Measurements from ENCODE around the gene UBL4B.

UBL4B gene

GRCh38 chr1:110123224-110123623, 11.0 kb downstream of the UBL4B start:
- TF ChIP-seq CTCF (IDR thresholded peaks at IDR 0.05; ENCODE audit: low read depth, low read length) = no peak
- H3K4me3 ChIP-seq (ENCODE audit: low read depth, low read length) = no peak overlapping the region
- in situ Hi-C loops (cut with HindIII; ENCODE audit: low sequenced_read_pairs) = no loop called here
- no peak for DNase-seq (ENCODE audit: low read depth, low spot score)

GRCh38 chr1:110125810-110126209, 13.6 kb downstream of the UBL4B start:
- in situ Hi-C loops (cut with HindIII; ENCODE audit: low sequenced_read_pairs) = no loop called here
- DNase-seq (ENCODE audit: low read depth, low spot score) = no peak
- no peak overlapping the region for H3K4me3 ChIP-seq (ENCODE audit: low read depth, low read length)
- TF ChIP-seq CTCF (IDR thresholded peaks at IDR 0.05; ENCODE audit: low read depth, low read length) = no peak

DNA sequence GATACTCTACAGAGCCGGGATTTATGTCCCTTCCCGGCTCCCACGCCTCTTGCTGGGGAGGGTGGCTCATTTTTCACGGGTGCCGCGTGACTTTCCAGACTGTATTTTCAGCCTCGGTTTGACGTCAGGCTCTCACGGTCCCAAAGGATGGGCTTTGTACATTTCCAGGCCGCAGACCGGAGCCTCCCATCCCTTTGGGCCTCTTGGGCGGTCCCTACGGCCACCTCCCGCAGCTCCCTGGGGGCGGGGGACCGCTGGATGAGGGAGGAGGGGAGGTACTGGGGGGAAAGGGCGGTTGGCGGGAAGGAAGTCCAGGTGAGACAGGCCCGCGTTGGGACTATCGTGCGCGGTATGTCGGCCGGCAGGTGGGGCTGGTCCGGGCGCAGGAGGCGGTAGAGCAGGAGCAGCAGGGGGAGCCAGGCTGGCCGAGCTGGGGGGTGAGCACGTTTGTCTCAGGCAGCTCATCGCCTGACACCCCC, 17.9 kb downstream of the UBL4B start:
- DNase-seq (ENCODE audit: low read depth, low spot score) = no peak
- in situ Hi-C loops (cut with HindIII; ENCODE audit: low sequenced_read_pairs) = no loop called here
- H3K4me3 ChIP-seq (ENCODE audit: low read depth, low read length) = no peak overlapping the region
- no peak for TF ChIP-seq CTCF (IDR thresholded peaks at IDR 0.05; ENCODE audit: low read depth, low read length)

GRCh38 chr1:110130989-110131388, 18.7 kb downstream of the UBL4B start:
- no peak for TF ChIP-seq CTCF (IDR thresholded peaks at IDR 0.05; ENCODE audit: low read depth, low read length)
- no peak overlapping the region for H3K4me3 ChIP-seq (ENCODE audit: low read depth, low read length)
- no peak for DNase-seq (ENCODE audit: low read depth, low spot score)
- in situ Hi-C loops (cut with HindIII; ENCODE audit: low sequenced_read_pairs) = no loop called here

DNA sequence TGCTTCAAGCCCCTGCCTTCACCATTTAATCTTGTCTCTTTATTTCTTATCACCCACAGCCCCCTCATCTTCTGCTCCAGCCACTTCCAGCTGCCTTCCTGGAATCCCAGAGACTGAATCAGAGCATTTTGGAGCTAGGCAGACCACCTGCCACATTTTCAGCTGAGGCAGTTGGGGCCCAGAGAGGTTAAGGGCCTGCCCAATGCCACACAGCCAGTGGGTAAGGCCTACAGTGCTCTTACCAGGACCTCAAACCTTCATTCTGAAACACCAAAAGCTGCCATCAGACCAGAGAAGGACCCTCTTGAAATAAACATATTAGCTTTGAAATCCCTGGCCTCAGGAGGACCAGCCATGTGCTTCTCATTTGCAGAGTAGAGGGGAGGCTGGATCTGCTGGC, 20.4 kb downstream of the UBL4B start:
- TF ChIP-seq CTCF (IDR thresholded peaks at IDR 0.05; ENCODE audit: low read depth, low read length) = no peak
- no peak for DNase-seq (ENCODE audit: low read depth, low spot score)
- H3K4me3 ChIP-seq (ENCODE audit: low read depth, low read length) = no peak overlapping the region
- in situ Hi-C loops (cut with HindIII; ENCODE audit: low sequenced_read_pairs) = no loop called here

GRCh38 chr1:110133436-110133835, 21.2 kb downstream of the UBL4B start:
- in situ Hi-C loops (cut with HindIII; ENCODE audit: low sequenced_read_pairs) = no loop called here
- H3K4me3 ChIP-seq (ENCODE audit: low read depth, low read length) = no peak overlapping the region
- DNase-seq (ENCODE audit: low read depth, low spot score) = no peak
- no peak for TF ChIP-seq CTCF (IDR thresholded peaks at IDR 0.05; ENCODE audit: low read depth, low read length)

DNA sequence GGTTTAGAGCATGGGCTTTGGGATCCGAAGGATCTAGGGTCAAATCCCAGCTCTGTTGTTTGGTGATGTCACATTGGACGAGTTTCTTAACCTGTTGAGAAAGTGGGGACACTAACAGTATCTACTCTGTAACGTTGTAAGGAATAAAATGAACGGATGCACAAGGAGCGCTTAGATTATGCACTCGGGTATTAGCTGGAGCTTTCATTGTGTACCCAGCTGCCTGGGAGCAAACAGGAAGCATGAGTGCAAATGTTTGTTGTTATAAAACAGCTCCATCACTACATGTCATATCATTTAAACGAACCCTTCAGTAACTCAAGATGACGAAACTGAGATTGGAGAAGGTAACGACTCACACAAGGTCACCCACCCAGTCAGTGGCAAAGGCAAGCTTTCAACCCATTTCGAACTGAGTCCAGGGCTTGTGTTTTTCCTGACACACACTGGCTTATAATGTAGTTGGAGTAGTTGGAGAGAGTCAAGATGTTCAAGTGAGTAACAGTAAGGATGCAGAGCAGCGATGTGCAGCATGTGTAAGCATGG, 21.9 kb downstream of the UBL4B start:
- peak; percentile 27 for DNase-seq (ENCODE audit: low read depth, low spot score)
- in situ Hi-C loops (cut with HindIII; ENCODE audit: low sequenced_read_pairs) = no loop called here
- TF ChIP-seq CTCF (IDR thresholded peaks at IDR 0.05; ENCODE audit: low read depth, low read length) = no peak
- no peak overlapping the region for H3K4me3 ChIP-seq (ENCODE audit: low read depth, low read length)
